ENCODE measurements around the gene ERCC6L. TPM values are rescaled to one million over a fixed set of nuclear protein-coding genes. Genes with fewer than 3 reads are reported as not detected.

ERCC6L gene
- total and polyA plus RNA-seq, 10 of the 15 experiments (the other 5 are each of a cell fraction or from before 2014, with no cell fraction given): 4.7 to 13.1 (median 7.7) TPM

- intact Hi-C loops (cut with micrococcal nuclease; ENCODE audit: unreplicated experiment): no loop called here
- TF ChIP-seq CEBPB (IDR thresholded peaks at IDR 0.05; ENCODE audit: borderline replicate concordance in 1 of 2, low read depth in 2 of 2, low read length in 2 of 2) (no peak), BCLAF1 (IDR thresholded peaks at IDR 0.05) (no peak), ZBED1 (IDR thresholded peaks at IDR 0.05; ENCODE audit: borderline replicate concordance) (no peak), TBL1XR1 (IDR thresholded peaks at IDR 0.05; ENCODE audit: low read depth, low read length) (no peak), HDAC6 (IDR thresholded peaks at IDR 0.05; ENCODE audit: unreplicated experiment) (no peak), NR2F1 (conservative IDR thresholded peaks at IDR 0.05) (no peak), CUX1 (IDR thresholded peaks at IDR 0.05; ENCODE audit: insufficient replicate concordance, low read depth, low read length) (no peak), MYC (IDR thresholded peaks at IDR 0.05; ENCODE audit: insufficient read depth, insufficient read length, insufficient replicate concordance, low read length, severe bottlenecking) (no peak), SREBF2 (IDR thresholded peaks at IDR 0.05; ENCODE audit: low read length) (no peak), TARDBP (IDR thresholded peaks at IDR 0.05; ENCODE audit: borderline replicate concordance) (no peak), SKIL (IDR thresholded peaks at IDR 0.05; ENCODE audit: low read depth, poor library complexity, severe bottlenecking) (no peak), PKNOX1 (IDR thresholded peaks at IDR 0.05) (no peak), CHD2 (IDR thresholded peaks at IDR 0.05; ENCODE audit: borderline replicate concordance, low read depth, low read length) (no peak)
These were observed 2.1 kb upstream of the ERCC6L start for GRCh38 chrX:72240976-72241375.

More at GRCh38 chrX:72240976-72241375, 2.1 kb upstream of the ERCC6L start:
- ATAC-seq (no peak), DNase-seq (ENCODE audit: low read depth, low spot score) (no peak), FAIRE-seq (no peak)
- H3K4me3 ChIP-seq: no peak overlapping the region
- no peak overlapping the region for H3K27ac ChIP-seq (ENCODE audit: control insufficient read depth, insufficient read depth)
- H3K27me3 ChIP-seq (replicated peaks in 1 of 2; ENCODE audit: control insufficient read depth in 2 of 2, insufficient read depth in 2 of 2, low read length in 1 of 2): no peaks in the 10 kb centered on the region
- CTCF ChIA-PET: interaction anchor here (1.7 kb wide), 1 partner anchor 36 kb away, joined by 6 read pairs; the partner anchor contains the start of gene RPS4X
- no TSS peak for BruUV-seq (replicated peaks)
- H4K20me1 ChIP-seq (ENCODE audit: control insufficient read depth, insufficient read depth): no peaks in the 10 kb centered on the region
- peaks cover 2% of the 10 kb centered on the region; the same call in 1 of the 2 replicates for H3K79me2 ChIP-seq (ENCODE audit: control insufficient read depth, insufficient read depth, low read length)
- SMC1A ChIA-PET (ENCODE audit: uncharacterized antibody, unreplicated experiment): interaction anchor here (1.0 kb wide), 1 partner anchor 9 kb away, joined by 4 read pairs; no protein-coding TSS in a partner anchor
- H3K9ac ChIP-seq (ENCODE audit: control insufficient read depth, insufficient read depth, low read length): no peak overlapping the region
- no peaks in the 10 kb centered on the region for H3K4me1 ChIP-seq (ENCODE audit: control insufficient read depth, insufficient read depth, low read length)
- H3K36me3 ChIP-seq (ENCODE audit: control insufficient read depth in 2 of 2, insufficient read depth in 2 of 2, low read length in 1 of 2): no peaks in the 10 kb centered on the region
- no peak overlapping the region for H3K4me2 ChIP-seq (ENCODE audit: control insufficient read depth, insufficient read depth)
- no peak overlapping the region for H2AFZ ChIP-seq (ENCODE audit: control insufficient read depth, low read depth, low read length)
- no peaks in the 10 kb centered on the region for H3K9me3 ChIP-seq (replicated peaks; ENCODE audit: control insufficient read depth, insufficient read depth, low read length)
- WGBS (ENCODE audit: insufficient coverage, insufficient replicate concordance, low lambda C conversion rate, missing lambda C conversion rate): 67% methylated on average over 4 of the region's 4 CpGs
- RAD21 ChIA-PET (ENCODE audit: unreplicated experiment): no interaction called here
- in situ Hi-C loops (cut with MboI): loop anchor here (5.0 to 25.0 kb wide), 4 partner anchors 51 to 1896 kb away; no protein-coding TSS in a partner anchor
- POLR2A ChIA-PET: no interaction called here
